ENCODE measurements around the gene CSTF1.

DNA sequence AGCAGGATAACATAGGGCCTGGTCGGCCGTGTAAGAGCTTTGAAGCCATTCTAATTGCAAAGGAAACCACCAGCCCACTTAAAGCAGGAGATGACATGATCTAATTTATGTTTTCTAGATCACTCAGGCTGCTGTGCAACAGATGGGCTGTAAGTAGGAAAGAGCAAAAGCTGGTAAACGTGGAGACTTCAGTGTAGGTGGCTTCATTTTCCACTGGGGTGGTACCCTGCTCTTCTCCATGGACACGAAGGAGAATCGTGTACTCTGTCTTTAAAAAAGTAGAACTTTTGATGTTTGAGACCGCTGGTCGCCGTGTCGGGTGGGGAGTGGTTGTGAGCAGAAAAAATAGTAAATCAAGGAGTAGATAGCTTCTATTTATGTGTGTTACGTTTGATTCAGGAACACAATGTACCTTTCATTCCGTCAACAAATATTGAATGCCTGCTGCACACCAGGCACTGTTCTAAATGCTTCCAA is 26.0 kb downstream of the CSTF1 start:
- TF ChIP-seq, protein P1, sequence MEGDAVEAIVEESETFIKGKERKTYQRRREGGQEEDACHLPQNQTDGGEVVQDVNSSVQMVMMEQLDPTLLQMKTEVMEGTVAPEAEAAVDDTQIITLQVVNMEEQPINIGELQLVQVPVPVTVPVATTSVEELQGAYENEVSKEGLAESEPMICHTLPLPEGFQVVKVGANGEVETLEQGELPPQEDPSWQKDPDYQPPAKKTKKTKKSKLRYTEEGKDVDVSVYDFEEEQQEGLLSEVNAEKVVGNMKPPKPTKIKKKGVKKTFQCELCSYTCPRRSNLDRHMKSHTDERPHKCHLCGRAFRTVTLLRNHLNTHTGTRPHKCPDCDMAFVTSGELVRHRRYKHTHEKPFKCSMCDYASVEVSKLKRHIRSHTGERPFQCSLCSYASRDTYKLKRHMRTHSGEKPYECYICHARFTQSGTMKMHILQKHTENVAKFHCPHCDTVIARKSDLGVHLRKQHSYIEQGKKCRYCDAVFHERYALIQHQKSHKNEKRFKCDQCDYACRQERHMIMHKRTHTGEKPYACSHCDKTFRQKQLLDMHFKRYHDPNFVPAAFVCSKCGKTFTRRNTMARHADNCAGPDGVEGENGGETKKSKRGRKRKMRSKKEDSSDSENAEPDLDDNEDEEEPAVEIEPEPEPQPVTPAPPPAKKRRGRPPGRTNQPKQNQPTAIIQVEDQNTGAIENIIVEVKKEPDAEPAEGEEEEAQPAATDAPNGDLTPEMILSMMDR (IDR thresholded peaks at IDR 0.05) = no peak
- TF ChIP-seq POLR2AphosphoS5 (IDR thresholded peaks at IDR 0.05) (peak; percentile 25), POLR2A (IDR thresholded peaks at IDR 0.05) (no peak)

All from prostate gland (tissue), 2 donors.